ENCODE results near the gene IL3. TPM values are rescaled to one million over a fixed set of nuclear protein-coding genes. Genes with fewer than 3 reads are reported as not detected.

Gene IL3
- total and polyA plus RNA-seq, 2 experiments from 2014 or later = not detected

DNA sequence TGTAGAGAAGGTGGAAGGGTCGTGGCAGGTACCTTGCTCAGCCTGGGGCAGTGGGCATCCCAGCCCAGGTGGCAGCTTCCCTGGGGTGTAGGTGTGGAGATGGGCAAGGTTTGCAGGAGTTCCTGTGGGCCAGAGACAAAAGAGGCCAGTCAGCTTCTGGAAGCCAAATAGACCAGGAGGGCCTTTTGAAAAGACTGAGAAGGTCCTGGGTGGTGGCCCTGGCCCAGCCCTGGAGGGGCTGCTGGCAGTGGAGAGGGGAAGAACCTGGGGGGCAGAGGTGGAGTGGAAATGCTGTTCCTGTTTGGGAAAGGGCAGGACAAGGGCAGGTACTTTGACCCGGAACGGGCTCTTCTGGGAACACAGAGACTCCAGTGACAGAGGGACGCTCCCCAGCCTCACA lies 7.0 kb upstream of the IL3 start:
- Histone ChIP-seq H4K20me1 (ENCODE audit: insufficient read depth) (no peaks in the 10 kb centered on the region), H3K4me1 (ENCODE audit: insufficient read depth) (no peaks in the 10 kb centered on the region), H3K4me3 (no peak overlapping the region), H3K9me2 (ENCODE audit: insufficient read depth) (no peaks in the 10 kb centered on the region), H3F3A (ENCODE audit: insufficient read depth) (no peaks in the 10 kb centered on the region), H3K27me3 (replicated peaks; ENCODE audit: insufficient read depth) (no peaks in the 10 kb centered on the region), H3K36me3 (ENCODE audit: low read depth) (no peaks in the 10 kb centered on the region), H3K9ac (no peak overlapping the region), H3K9me3 (ENCODE audit: low read depth) (no peaks in the 10 kb centered on the region), H3K79me2 (ENCODE audit: insufficient read depth) (no peaks in the 10 kb centered on the region), H2AFZ (no peak overlapping the region), H3K27ac (no peak overlapping the region), H3K4me2 (ENCODE audit: unreplicated experiment) (no peak overlapping the region)
- in situ Hi-C loops (cut with MboI) = no loop called here
- no peak for DNase-seq
- WGBS, 2 experiments (ENCODE audit: low coverage in 1 of 2, low lambda C conversion rate in 2 of 2, missing lambda C conversion rate in 2 of 2) = 65 to 69% methylated on average over 4 of the region's 4 CpGs
- TF ChIP-seq EZH2phosphoT487 (IDR thresholded peaks at IDR 0.05; ENCODE audit: insufficient read depth, low read depth) (no peak), EZH2 (IDR thresholded peaks at IDR 0.05; ENCODE audit: insufficient read depth, poor library complexity, severe bottlenecking) (no peak)

DNA sequence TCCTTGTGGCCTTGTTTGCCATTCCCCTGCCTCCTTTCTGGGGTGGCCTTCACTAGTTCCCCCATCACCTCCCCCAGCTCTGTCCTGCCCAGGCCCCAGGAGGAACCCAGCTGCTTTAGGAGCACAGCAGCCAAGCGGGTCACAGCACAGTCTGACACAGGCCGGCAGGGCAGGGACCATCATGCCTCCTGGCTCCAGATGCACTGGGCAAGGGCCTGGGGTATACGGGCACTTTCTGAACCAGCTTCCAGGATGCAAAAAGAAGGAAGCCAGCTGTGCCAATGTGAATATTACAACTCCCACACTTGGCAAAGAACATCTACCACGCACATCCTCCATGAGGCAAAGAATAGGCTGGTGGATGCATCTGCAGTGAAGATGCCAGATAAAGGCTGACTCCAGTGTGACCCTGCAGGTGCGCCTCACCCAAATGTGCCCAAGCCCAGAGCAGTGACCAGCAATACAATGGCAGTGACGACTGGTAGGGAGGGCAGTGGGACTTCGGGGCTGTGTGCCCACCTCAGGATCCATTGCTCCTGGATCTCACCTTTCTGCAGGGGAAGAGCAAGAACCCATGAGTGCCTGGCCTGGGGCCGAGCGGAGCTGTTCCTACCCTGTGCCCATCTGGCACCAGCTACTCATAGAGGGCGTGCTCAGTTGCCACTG lies 6.3 kb upstream of the IL3 start:
- Histone ChIP-seq H3K79me2 (ENCODE audit: insufficient read depth) (no peaks in the 10 kb centered on the region), H3K27ac (no peak overlapping the region), H3K4me3 (no peak overlapping the region), H3K27me3 (replicated peaks; ENCODE audit: insufficient read depth) (no peaks in the 10 kb centered on the region), H3F3A (ENCODE audit: insufficient read depth) (no peaks in the 10 kb centered on the region), H3K36me3 (ENCODE audit: low read depth) (no peaks in the 10 kb centered on the region), H3K4me1 (ENCODE audit: insufficient read depth) (no peaks in the 10 kb centered on the region), H4K20me1 (ENCODE audit: insufficient read depth) (no peaks in the 10 kb centered on the region), H3K4me2 (ENCODE audit: unreplicated experiment) (no peak overlapping the region), H3K9me3 (ENCODE audit: low read depth) (no peaks in the 10 kb centered on the region), H3K9me2 (ENCODE audit: insufficient read depth) (no peaks in the 10 kb centered on the region), H3K9ac (no peak overlapping the region), H2AFZ (no peak overlapping the region)
- in situ Hi-C loops (cut with MboI) = no loop called here
- DNase-seq = no peak
- TF ChIP-seq EZH2phosphoT487 (IDR thresholded peaks at IDR 0.05; ENCODE audit: insufficient read depth, low read depth) = no peak
- TF ChIP-seq EZH2 (IDR thresholded peaks at IDR 0.05; ENCODE audit: insufficient read depth, poor library complexity, severe bottlenecking) = no peak
- 47 to 55% methylated on average over 10 of the region's 10 CpGs for WGBS, 2 experiments (ENCODE audit: low coverage in 1 of 2, low lambda C conversion rate in 2 of 2, missing lambda C conversion rate in 2 of 2)

DNA sequence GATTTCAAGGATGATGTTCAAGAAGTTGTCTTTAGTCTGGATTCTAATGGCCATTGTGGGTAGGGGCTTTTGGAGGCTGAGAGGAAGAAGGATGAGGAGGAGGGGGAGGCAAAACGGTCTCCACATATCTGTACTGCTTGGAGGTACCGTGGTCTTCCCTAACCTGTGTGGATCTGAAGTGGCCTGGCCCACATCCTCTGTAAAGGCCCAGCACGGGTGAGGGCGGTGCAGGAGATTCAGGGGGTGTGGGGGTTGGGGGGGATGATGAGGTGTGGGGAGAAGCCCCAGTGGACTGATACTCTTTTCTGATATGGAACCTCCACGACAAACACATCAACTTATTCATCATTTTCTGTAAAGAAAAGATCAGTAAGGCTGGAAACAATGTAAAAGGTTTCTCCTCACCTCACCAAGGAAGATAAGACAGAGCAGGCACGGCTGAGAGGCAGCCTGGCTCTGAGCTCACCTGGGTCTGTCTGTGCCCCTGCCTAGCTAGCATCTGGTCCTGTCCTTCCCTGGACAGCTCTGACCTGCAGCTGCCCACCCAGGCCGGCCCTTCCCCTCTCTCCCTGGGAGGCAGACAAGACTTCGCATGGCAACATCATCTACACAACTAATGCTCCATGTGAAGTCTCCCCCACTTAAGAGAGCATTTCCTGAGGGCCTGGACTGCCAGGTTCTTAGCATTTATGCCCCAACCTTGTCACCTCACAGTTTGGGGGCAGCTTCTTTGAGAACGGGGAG lies 5.6 kb upstream of the IL3 start:
- TF ChIP-seq EZH2phosphoT487 (IDR thresholded peaks at IDR 0.05; ENCODE audit: insufficient read depth, low read depth) = no peak
- no peak for TF ChIP-seq EZH2 (IDR thresholded peaks at IDR 0.05; ENCODE audit: insufficient read depth, poor library complexity, severe bottlenecking)
- no peak for DNase-seq
- no peak overlapping the region for H3K4me2 ChIP-seq (ENCODE audit: unreplicated experiment)
- 69 to 75% methylated on average over 9 of the region's 9 CpGs for WGBS, 2 experiments (ENCODE audit: low coverage in 1 of 2, low lambda C conversion rate in 2 of 2, missing lambda C conversion rate in 2 of 2)
- no peaks in the 10 kb centered on the region for H3K4me1 ChIP-seq (ENCODE audit: insufficient read depth)
- no peaks in the 10 kb centered on the region for H3K79me2 ChIP-seq (ENCODE audit: insufficient read depth)
- H3K27me3 ChIP-seq (replicated peaks; ENCODE audit: insufficient read depth) = no peaks in the 10 kb centered on the region
- H3F3A ChIP-seq (ENCODE audit: insufficient read depth) = no peaks in the 10 kb centered on the region
- in situ Hi-C loops (cut with MboI) = no loop called here
- H3K9ac ChIP-seq = no peak overlapping the region
- H2AFZ ChIP-seq = no peak overlapping the region
- H4K20me1 ChIP-seq (ENCODE audit: insufficient read depth) = no peaks in the 10 kb centered on the region
- no peak overlapping the region for H3K27ac ChIP-seq
- H3K9me2 ChIP-seq (ENCODE audit: insufficient read depth) = no peaks in the 10 kb centered on the region
- no peak overlapping the region for H3K4me3 ChIP-seq
- H3K9me3 ChIP-seq (ENCODE audit: low read depth) = no peaks in the 10 kb centered on the region
- no peaks in the 10 kb centered on the region for H3K36me3 ChIP-seq (ENCODE audit: low read depth)

DNA sequence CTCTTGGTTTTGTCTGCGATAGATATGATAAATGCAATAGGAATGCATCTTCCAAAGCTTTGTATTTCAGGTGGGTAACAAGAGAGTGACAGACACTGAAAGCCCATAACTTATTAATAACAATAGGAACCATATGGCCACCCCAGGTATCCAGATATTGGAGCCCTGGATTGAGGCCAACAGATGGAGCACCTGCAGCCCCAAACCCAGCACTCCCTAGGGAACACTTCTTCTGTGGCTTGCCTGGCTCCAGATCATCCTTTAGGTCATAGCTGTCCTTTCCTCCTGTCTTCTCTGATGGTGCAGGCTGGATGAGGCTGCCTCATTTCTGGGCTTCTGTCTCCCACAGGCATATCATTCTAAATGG lies 5.0 kb upstream of the IL3 start:
- no peak for TF ChIP-seq EZH2 (IDR thresholded peaks at IDR 0.05; ENCODE audit: insufficient read depth, poor library complexity, severe bottlenecking)
- no peaks in the 10 kb centered on the region for H4K20me1 ChIP-seq (ENCODE audit: insufficient read depth)
- H3K4me2 ChIP-seq (ENCODE audit: unreplicated experiment) = no peak overlapping the region
- no peak overlapping the region for H3K9ac ChIP-seq
- no peaks in the 10 kb centered on the region for H3K9me2 ChIP-seq (ENCODE audit: insufficient read depth)
- in situ Hi-C loops (cut with MboI) = no loop called here
- 92 to 94% methylated on average over 1 of the region's 1 CpG for WGBS, 2 experiments (ENCODE audit: low coverage in 1 of 2, low lambda C conversion rate in 2 of 2, missing lambda C conversion rate in 2 of 2)
- H3K27me3 ChIP-seq (replicated peaks; ENCODE audit: insufficient read depth) = no peaks in the 10 kb centered on the region
- H3K27ac ChIP-seq = no peak overlapping the region
- no peak for DNase-seq
- no peak overlapping the region for H2AFZ ChIP-seq
- no peak overlapping the region for H3K4me3 ChIP-seq
- H3K4me1 ChIP-seq (ENCODE audit: insufficient read depth) = no peaks in the 10 kb centered on the region
- H3F3A ChIP-seq (ENCODE audit: insufficient read depth) = no peaks in the 10 kb centered on the region
- no peaks in the 10 kb centered on the region for H3K79me2 ChIP-seq (ENCODE audit: insufficient read depth)
- no peaks in the 10 kb centered on the region for H3K36me3 ChIP-seq (ENCODE audit: low read depth)
- no peaks in the 10 kb centered on the region for H3K9me3 ChIP-seq (ENCODE audit: low read depth)
